Endothelial cell of umbilical vein (primary cell): ENCODE results near the gene LILRA2.

Source experiments
- CTCF ChIP-seq, 2 donors: IDR thresholded peaks; 1 replicate in 1 of 2; 2 replicates in 1 of 2; pipeline ENCODE4 v1.5.1; 2011; ENCODE audit warnings: low read length in 2 of 2, mild to moderate bottlenecking in 2 of 2, moderate library complexity in 2 of 2, control low read depth in 1 of 2, inconsistent platforms in 1 of 2, low read depth in 1 of 2; ENCODE audit not compliant: insufficient read depth in 1 of 2; ENCODE audit errors: extremely low read depth in 1 of 2
- POLR2AphosphoS5 ChIP-seq: IDR thresholded peaks from 2 replicates; pipeline ENCODE4 v1.6.1; 2012; ENCODE audit warnings: low read depth, mild to moderate bottlenecking, control low read depth, low read length, moderate library complexity; ENCODE audit not compliant: insufficient read depth

DNA sequence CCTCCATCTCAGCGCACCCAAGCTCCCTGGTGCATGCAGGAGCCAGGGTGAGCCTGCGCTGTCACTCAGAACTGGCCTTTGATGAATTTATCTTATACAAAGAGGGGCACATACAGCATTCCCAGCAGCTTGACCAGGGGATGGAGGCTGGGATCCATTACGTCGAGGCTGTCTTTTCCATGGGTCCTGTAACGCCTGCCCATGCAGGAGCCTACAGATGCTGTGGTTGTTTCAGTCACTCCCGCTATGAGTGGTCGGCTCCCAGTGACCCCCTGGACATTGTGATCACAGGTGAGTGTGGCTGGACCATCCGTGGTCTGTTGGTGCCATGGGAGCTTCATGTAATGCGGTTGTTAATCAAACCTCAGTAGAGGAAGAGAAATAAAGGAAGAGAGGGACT is 38.0 kb upstream of the LILRA2 start:
- no peak for TF ChIP-seq CTCF (IDR thresholded peaks at IDR 0.05; ENCODE audit: extremely low read depth in 1 of 2, insufficient read depth in 1 of 2, low read depth in 1 of 2, low read length in 2 of 2)
- no peak for TF ChIP-seq POLR2AphosphoS5
